Lung (tissue), 12 donors: ENCODE results near the gene TFR2. TPM values are rescaled to one million over a fixed set of nuclear protein-coding genes. Genes with fewer than 3 reads are reported as not detected.

Experiments used
- ATAC-seq: fragments of 200-7000 bp; cut with Tn5 transposase; one replicate; pipeline ENCODE4 v1.9.1; 2020; ENCODE audit warnings: moderate number of reproducible peaks; ENCODE audit not compliant: insufficient read depth, low FRiP score
- DNase-seq, 3 donors: peaks; one replicate each; pipeline ENCODE4 v3.0.0-alpha.2; 2013 to 2017
- H3K27ac ChIP-seq, 2 donors: one replicate each; pipeline ENCODE4 v1.5.1; 2013; ENCODE audit warnings: mild to moderate bottlenecking in 2 of 2, moderate library complexity in 2 of 2, control low read depth in 1 of 2, inconsistent platforms in 1 of 2, low read depth in 1 of 2, low read length in 1 of 2
- H3K27me3 ChIP-seq, 3 donors: one replicate each; pipeline ENCODE4 v1.5.1; 2013; ENCODE audit warnings: low read length in 2 of 3; ENCODE audit not compliant: control insufficient read depth in 3 of 3, insufficient read depth in 3 of 3
- H3K36me3 ChIP-seq, 4 donors: one replicate each; pipeline ENCODE4 v1.5.1; 2013; ENCODE audit warnings: low read length in 4 of 4, mild to moderate bottlenecking in 1 of 4, moderate library complexity in 1 of 4; ENCODE audit not compliant: control insufficient read depth in 4 of 4, insufficient read depth in 4 of 4
- H3K4me1 ChIP-seq, 5 donors: one replicate each; pipeline ENCODE4 v1.5.1; 2013; ENCODE audit warnings: low read length in 5 of 5, mild to moderate bottlenecking in 2 of 5, moderate library complexity in 1 of 5; ENCODE audit not compliant: control insufficient read depth in 5 of 5, insufficient read depth in 5 of 5
- H3K4me3 ChIP-seq: one replicate; pipeline ENCODE4 v1.5.1; 2013; ENCODE audit warnings: mild to moderate bottlenecking, control low read depth, moderate library complexity
- H3K9ac ChIP-seq, 2 donors: one replicate each; pipeline ENCODE4 v1.5.1; 2013; ENCODE audit warnings: low read length in 2 of 2, control low read depth in 1 of 2; ENCODE audit not compliant: insufficient read depth in 1 of 2
- H3K9me3 ChIP-seq, 4 donors: one replicate each; pipeline ENCODE4 v1.5.1; 2013; ENCODE audit warnings: low read length in 3 of 4, mild to moderate bottlenecking in 1 of 4, moderate library complexity in 1 of 4; ENCODE audit not compliant: control insufficient read depth in 4 of 4, insufficient read depth in 3 of 4
- WGBS, 2 donors: extraction: QIAGEN DNeasy Blood & Tissue Kit; methylation state at CpG; one replicate each; pipeline ENCODE4 v1.1.7; 2013; 5-methylcytosine and 5-hydroxymethylcytosine counted together
- polyA plus RNA-seq, 2 donors: library from polyadenylated mRNA; stranded (reverse); fragments of 200-250 nt; gene quantifications; one replicate each; pipeline ENCODE4 v1.2.1, GENCODE V29; 2013
- total RNA-seq, 2 donors: library from RNA; depleted of rRNA in 1 of 2; stranded (reverse); fragments of >200 nt in 1 of 2; gene quantifications; one replicate each; pipeline ENCODE4 v1.2.1, GENCODE V29; 2014 to 2021
- TF ChIP-seq, protein P1 (sequence below): IDR thresholded peaks from 2 replicates; pipeline ENCODE4 v1.5.1; 2012; ENCODE audit warnings: mild to moderate bottlenecking; ENCODE audit errors: control extremely low read depth, extremely low read depth
- donor health status: control.
- donor health status: control.
- donor health status: Bipolar disorder and iron deficiency.
- donor health status: healthy.
- donor health status: DM: yes; HTN: yes; CAD: no.

TFR2 gene
- total and polyA plus RNA-seq, 4 donors: 0.33 to 2.1 (median 1.3) TPM

GRCh38 chr7:100684534-100685042 lies 43.2 kb upstream of the TFR2 start:
- Histone ChIP-seq H3K9ac (no peak overlapping the region), H3K36me3 (peaks cover 10 to 85% (median 32%) of the 10 kb centered on the region in 4 donors), H3K4me1 (peaks cover 0 to 3% (median 0%) of the 10 kb centered on the region in 5 donors), H3K27me3 (no peaks in the 10 kb centered on the region), H3K4me3 (no peak overlapping the region), H3K9me3 (no peaks in the 10 kb centered on the region), H3K27ac (peak overlapping the region in 1 of 2 donors; percentile 15)
- DNase-seq (no peak), ATAC-seq (no peak)
- 95 to 98% methylated on average over 16 of the region's 16 CpGs for WGBS, 2 donors
- TF ChIP-seq, protein P1, sequence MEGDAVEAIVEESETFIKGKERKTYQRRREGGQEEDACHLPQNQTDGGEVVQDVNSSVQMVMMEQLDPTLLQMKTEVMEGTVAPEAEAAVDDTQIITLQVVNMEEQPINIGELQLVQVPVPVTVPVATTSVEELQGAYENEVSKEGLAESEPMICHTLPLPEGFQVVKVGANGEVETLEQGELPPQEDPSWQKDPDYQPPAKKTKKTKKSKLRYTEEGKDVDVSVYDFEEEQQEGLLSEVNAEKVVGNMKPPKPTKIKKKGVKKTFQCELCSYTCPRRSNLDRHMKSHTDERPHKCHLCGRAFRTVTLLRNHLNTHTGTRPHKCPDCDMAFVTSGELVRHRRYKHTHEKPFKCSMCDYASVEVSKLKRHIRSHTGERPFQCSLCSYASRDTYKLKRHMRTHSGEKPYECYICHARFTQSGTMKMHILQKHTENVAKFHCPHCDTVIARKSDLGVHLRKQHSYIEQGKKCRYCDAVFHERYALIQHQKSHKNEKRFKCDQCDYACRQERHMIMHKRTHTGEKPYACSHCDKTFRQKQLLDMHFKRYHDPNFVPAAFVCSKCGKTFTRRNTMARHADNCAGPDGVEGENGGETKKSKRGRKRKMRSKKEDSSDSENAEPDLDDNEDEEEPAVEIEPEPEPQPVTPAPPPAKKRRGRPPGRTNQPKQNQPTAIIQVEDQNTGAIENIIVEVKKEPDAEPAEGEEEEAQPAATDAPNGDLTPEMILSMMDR: no peak

DNA sequence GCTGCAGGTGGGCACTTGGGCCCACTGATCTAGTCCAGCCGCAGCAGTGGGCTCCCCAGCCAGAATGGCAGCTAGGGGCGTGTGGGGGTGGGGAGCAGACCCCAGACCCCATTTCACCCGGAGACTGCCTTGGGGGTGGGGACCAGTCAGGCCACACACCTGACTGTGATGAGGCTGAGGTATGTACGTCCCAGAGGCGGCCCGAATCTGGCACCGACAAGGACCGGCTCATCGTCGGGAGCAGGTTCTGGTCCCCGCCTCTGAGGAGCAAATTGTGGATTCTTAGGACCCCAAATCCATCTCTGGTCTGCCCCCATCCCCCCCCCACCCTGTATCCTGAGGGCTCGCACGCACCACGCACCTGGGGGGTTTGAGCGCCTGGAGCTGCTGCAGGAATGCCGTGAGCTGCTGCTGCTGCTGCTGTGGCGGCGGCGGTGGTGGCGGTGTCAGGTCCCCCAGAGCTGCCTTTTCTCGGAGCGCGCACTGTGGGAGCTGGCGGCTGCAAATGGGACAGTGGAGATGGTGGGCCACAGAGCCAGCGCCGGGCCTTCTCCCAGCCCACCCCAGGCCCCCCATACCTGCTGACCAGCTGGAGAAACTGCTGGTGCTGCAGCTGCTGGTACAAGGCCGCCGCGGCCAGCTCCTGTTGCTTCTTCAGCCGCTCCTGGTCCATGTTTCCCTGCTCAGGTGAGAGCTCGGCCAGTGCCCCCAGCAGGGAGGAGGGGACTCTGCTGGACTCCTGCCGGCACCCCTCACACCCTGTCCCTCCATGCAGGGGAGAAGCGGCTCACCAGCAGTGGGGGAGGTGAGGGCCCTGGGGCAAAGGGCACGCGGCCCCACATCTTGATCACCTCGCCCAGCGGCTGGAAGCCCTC lies 42.5 kb upstream of the TFR2 start:
- no peaks in the 10 kb centered on the region for H3K27me3 ChIP-seq
- H3K9ac ChIP-seq: no peak overlapping the region
- no peaks in the 10 kb centered on the region for H3K4me1 ChIP-seq
- H3K4me3 ChIP-seq: no peak overlapping the region
- no peaks in the 10 kb centered on the region for H3K9me3 ChIP-seq
- no peak for ATAC-seq
- no peak overlapping the region for H3K27ac ChIP-seq
- peaks cover 10 to 90% (median 32%) of the 10 kb centered on the region in 4 donors for H3K36me3 ChIP-seq
- 95 to 96% methylated on average over 33 to 37 of the region's 37 CpGs for WGBS, 2 donors
- TF ChIP-seq, protein P1: no peak
- DNase-seq: no peak

DNA sequence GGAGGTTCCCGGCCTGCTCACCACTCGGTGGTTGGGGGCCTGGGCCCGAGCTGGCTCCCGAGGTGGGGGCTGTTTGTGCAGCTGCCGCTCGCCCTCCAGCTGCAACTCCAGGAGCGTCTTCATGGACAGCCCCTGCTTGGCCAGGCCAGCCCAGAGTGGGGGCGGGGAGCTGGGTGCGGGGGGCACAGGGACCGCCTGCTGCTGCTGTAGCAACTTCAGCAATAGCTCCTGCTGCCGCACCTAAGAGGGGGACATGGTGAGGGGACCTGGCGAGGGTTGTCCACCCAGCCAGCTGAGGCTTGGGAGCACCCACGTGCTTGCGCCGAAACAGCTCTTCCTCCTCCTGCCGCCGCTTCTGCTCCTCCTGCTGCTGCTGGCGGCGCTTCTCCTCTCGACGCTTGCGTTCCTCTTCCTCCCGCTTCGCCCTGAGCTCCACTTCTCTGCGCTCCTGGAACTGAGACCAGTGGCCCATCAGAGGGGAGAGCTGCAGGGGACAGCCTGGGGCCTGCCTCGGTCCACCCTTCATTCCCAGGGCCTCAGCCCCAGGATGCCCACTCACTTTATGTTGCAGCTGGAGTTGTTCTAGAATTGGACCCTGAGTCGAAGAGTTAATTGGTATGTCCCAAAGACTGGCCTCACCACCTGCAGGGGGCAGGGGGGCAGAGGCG lies 41.8 kb upstream of the TFR2 start:
- Histone ChIP-seq H3K36me3 (peaks cover 15 to 92% (median 34%) of the 10 kb centered on the region in 4 donors), H3K4me1 (peaks cover 0 to 4% (median 0%) of the 10 kb centered on the region in 5 donors), H3K27me3 (no peaks in the 10 kb centered on the region), H3K9ac (no peak overlapping the region), H3K9me3 (no peaks in the 10 kb centered on the region), H3K4me3 (no peak overlapping the region), H3K27ac (no peak overlapping the region)
- no peak for DNase-seq
- 88 to 93% methylated on average over 28 of the region's 28 CpGs for WGBS, 2 donors
- no peak for ATAC-seq
- TF ChIP-seq, protein P1: no peak
